Esophagus squamous epithelium (tissue), 5 donors: Measurements from ENCODE around the gene INMT. TPM values are rescaled to one million over a fixed set of nuclear protein-coding genes. Genes with fewer than 3 reads are reported as not detected.
A peak's percentile ranks its signal among the peaks of the same experiment; 100 is the strongest.

Experiments used
- DNase-seq: peaks from one replicate; lab custom pipeline; 2025; lab: John Stamatoyannopoulos, UW
- H3K27ac ChIP-seq, 4 donors: fragments of 200-600 bp; sonication (generic); one replicate each; pipeline ENCODE4 v1.5.1; 2016 to 2019; ENCODE audit warnings: mild to moderate bottlenecking in 1 of 4
- H3K27me3 ChIP-seq, 4 donors: fragments of 200-600 bp; sonication (generic); 1 replicate in 3 of 4; 2 replicates in 1 of 4; pipeline versions ENCODE4 v1.5.1 to v1.6.0; 2017 to 2021; ENCODE audit warnings: antibody characterized with exemption in 1 of 4
- H3K36me3 ChIP-seq, 3 donors: fragments of 200-600 bp; sonication (generic); one replicate each; pipeline ENCODE4 v1.5.1; 2016 to 2019
- H3K4me1 ChIP-seq, 3 donors: fragments of 200-600 bp; sonication (generic); one replicate each; pipeline ENCODE4 v1.5.1; 2017 to 2019
- H3K4me3 ChIP-seq, 4 donors: fragments of 200-600 bp; sonication (generic); 1 replicate in 3 of 4; 2 replicates in 1 of 4; pipeline ENCODE4 v1.5.1; 2016 to 2019; ENCODE audit warnings: mild to moderate bottlenecking in 2 of 4, moderate library complexity in 1 of 4
- H3K9me3 ChIP-seq, 3 donors: fragments of 200-600 bp; sonication (generic); one replicate each; pipeline ENCODE4 v1.5.1; 2016 to 2019
- CTCF ChIP-seq, 6 experiments: fragments of 450-650 bp in 4 of 6; fragments of 200-600 bp in 2 of 6; sonication (generic) in 2 of 6; IDR thresholded peaks; one replicate each; pipeline ENCODE4 v1.5.1; 2016 to 2019; ENCODE audit warnings: antibody characterized with exemption in 6 of 6, mild to moderate bottlenecking in 4 of 6, moderate library complexity in 4 of 6
- POLR2A ChIP-seq, 4 donors: fragments of 450-650 bp; IDR thresholded peaks; one replicate each; pipeline ENCODE4 v1.6.1; 2017; ENCODE audit warnings: antibody characterized with exemption in 4 of 4, mild to moderate bottlenecking in 4 of 4, moderate library complexity in 3 of 4
- WGBS, 2 donors: methylation state at CpG; one replicate each; pipeline ENCODE4 v1.1.5; 2018; 5-methylcytosine and 5-hydroxymethylcytosine counted together
- intact Hi-C: fragments of 100-400 bp; cut with DNase I; formaldehyde crosslinking; loops from one replicate; pipeline ENCODE4 v1.15.0; 2022
- total RNA-seq, 4 donors: library from RNA; depleted of rRNA; stranded (reverse); fragments of >200 nt; gene quantifications; one replicate each; pipeline ENCODE4 v1.1.0, GENCODE V29; 2016
- donor health status: DM: yes; HTN: yes; CAD: no.

INMT gene
- total RNA-seq, 4 donors from 2014 or later, result 0.76 to 40.2 (median 7.8) TPM

- Histone ChIP-seq H3K27ac (peak overlapping the region in 3 of 4 donors; percentile 15 to 51 (median 35)), H3K9me3 (no peaks in the 10 kb centered on the region), H3K36me3 (no peaks in the 10 kb centered on the region), H3K4me1 (peaks cover 7 to 45% (median 26%) of the 10 kb centered on the region in 3 donors), H3K27me3 (no peaks in the 10 kb centered on the region), H3K4me3 (no peak overlapping the region)
- TF ChIP-seq CTCF (IDR thresholded peaks at IDR 0.05) (no peak), POLR2A (IDR thresholded peaks at IDR 0.05) (no peak)
- intact Hi-C loops, result no loop called here
- WGBS, 2 donors, result 50 to 73% methylated on average over 3 of the region's 3 CpGs
- DNase-seq, result no peak
Measured at GRCh38 chr7:30804078-30804661, 52.2 kb downstream of the INMT start.

- Histone ChIP-seq H3K4me3 (no peak overlapping the region), H3K9me3 (no peaks in the 10 kb centered on the region), H3K36me3 (no peaks in the 10 kb centered on the region), H3K27ac (peak overlapping the region in 1 of 4 donors; percentile 35), H3K4me1 (peaks cover 0 to 35% (median 16%) of the 10 kb centered on the region in 3 donors), H3K27me3 (no peaks in the 10 kb centered on the region)
- 81 to 84% methylated on average over 9 of the region's 9 CpGs for WGBS, 2 donors
- intact Hi-C loops, result no loop called here
- DNase-seq, result no peak
- TF ChIP-seq CTCF (IDR thresholded peaks at IDR 0.05) (no peak), POLR2A (IDR thresholded peaks at IDR 0.05) (no peak)
Measured at GRCh38 chr7:30805081-30805691, 53.3 kb downstream of the INMT start.

GRCh38 chr7:30805931-30806330, 54.0 kb downstream of the INMT start:
- Histone ChIP-seq H3K36me3 (no peaks in the 10 kb centered on the region), H3K9me3 (no peaks in the 10 kb centered on the region), H3K4me3 (no peak overlapping the region), H3K27ac (no peak overlapping the region), H3K27me3 (no peaks in the 10 kb centered on the region), H3K4me1 (peaks cover 0 to 28% (median 11%) of the 10 kb centered on the region in 3 donors)
- 80 to 88% methylated on average over 6 of the region's 6 CpGs for WGBS, 2 donors
- TF ChIP-seq CTCF (IDR thresholded peaks at IDR 0.05) (no peak), POLR2A (IDR thresholded peaks at IDR 0.05) (no peak)
- intact Hi-C loops, result no loop called here
- no peak for DNase-seq

Other genes starting within 250 kb of the INMT start
- 10 to 100 TPM; 42.3 to 74.9 (median 63.9) TPM for gene GGCT, start 247.3 kb upstream of the INMT start, total RNA-seq
- gene GARS1, start 157.3 kb upstream of the INMT start, total RNA-seq, result 100 to 1,000 TPM in 2 of 4 donors, 10 to 100 TPM in 2; 79.2 to 125 (median 97.3) TPM
- gene CRHR2, start 69.7 kb upstream of the INMT start, total RNA-seq, result under 1 TPM in 2 of 4 donors, not detected in 2; under 0.01 to 0.09 TPM
- 1 to 10 TPM; 2.5 to 6.3 (median 3.3) TPM for gene MINDY4, start 19.3 kb downstream of the INMT start, total RNA-seq
- gene AQP1, start 159.7 kb downstream of the INMT start, total RNA-seq, result 100 to 1,000 TPM in 1 of 4 donors, 10 to 100 TPM in 3; 14.9 to 159 (median 44.7) TPM
- gene GHRHR, start 211.8 kb downstream of the INMT start, total RNA-seq, result not detected